Measurements from ENCODE around the gene UBE2O.

UBE2O gene

DNA sequence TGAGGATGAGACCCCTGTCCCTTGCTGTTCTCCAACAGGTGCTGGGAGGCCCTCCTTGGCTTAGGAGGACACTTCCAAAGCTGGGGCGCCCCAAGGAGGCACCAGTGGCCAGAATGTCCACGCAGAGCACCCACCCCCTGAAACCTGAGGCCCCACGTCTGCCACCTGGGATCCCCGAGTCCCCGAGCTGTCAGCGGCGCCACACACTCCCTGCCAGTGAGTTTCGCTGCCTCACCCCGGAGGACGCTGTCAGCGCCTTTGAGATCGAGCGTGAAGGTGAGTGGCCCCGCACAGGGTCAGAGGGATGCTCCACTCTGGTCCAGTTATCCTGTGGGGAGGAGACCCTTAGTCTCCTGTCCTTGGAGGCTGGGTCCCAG lies 15.7 kb upstream of the UBE2O start:
- no peak for DNase-seq (ENCODE audit: extremely low read depth in 1 of 2, low read depth in 1 of 2)

DNA sequence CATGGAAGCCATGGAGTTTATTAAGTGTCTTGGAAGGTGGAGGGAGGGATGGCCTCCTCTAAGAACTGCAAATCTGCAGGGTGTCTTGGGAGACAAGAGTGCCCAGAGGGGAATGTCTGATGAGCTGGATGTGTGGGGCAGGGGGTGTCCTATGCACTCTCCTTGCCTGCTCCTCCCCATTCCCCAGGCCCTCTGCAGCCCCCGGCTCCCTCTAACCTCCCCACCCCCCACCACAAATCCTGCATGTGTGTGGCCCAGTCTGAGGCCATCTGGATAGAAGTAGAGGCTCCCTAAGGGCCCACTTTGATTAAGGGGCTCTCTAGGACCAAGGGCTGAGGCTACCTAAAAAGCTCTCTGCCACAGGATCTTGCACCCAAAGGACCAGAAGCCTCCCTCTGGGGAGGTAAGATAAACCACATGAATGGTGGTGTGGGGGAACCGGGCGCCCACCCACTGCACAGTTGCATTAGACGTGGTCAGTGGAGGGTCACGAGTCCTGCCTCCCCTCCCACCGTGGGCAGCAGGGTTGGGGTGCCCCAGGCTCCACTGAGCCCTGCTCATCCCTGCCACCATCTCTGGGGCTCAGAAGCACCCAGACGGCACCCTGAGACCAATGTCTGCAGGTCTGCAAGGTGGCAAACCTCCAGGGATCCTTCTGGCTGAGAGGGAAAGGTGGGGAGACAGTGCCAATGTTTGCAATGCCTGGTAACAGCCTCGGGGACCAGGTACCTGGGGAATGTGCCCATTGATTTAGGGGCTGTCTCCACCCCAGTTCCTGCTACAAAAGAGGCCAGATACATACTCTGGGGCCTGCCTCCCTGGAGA lies 15.1 kb upstream of the UBE2O start:
- no peak for DNase-seq (ENCODE audit: extremely low read depth in 1 of 2, low read depth in 1 of 2)

DNA sequence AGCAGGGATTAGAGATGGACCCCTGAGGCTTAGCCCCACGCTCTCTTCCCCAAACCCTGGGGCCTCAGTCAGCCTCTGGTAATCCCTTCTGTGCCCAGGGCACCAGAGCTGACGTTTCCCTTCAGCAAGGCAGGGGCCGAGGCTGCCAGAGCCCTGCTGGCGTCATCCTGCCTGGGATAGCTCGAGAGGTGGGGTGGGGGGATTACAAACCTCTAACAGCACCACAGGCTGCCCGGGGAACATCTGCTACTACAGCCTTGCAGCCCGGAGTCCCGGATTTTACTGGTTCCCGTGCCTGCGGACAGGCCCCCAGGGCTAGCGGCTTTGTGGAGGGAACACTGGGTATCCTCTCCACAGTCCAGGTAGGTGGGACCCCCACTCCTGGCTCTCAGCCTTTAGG lies 14.4 kb upstream of the UBE2O start, which contains the start of gene AANAT:
Gene AANAT, plus strand, starts transcription at position 238 of the 400 bp plus-strand sequence. CDS start 1,144 bp downstream, outside the sequence.
- no peak for DNase-seq (ENCODE audit: extremely low read depth in 1 of 2, low read depth in 1 of 2)

DNA sequence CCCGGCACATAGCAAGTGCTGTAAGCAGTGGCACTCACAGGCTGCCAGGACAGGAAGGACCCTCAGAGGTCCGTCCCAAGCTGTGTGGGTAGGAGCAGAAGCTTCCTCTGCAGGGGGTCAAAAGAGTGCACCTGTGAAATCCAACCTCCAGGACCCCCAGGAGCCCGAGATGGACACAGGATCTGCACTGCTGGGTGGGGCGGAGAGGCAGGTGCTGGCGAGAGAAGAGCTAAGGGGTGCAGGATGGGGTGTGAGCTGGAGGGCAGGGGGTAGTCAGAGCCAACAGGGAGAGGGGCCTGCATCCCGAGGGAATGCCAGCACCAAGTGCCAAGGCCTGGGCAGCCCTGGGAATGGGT lies 13.8 kb upstream of the UBE2O start:
- DNase-seq (ENCODE audit: extremely low read depth in 1 of 2, low read depth in 1 of 2) = no peak

DNA sequence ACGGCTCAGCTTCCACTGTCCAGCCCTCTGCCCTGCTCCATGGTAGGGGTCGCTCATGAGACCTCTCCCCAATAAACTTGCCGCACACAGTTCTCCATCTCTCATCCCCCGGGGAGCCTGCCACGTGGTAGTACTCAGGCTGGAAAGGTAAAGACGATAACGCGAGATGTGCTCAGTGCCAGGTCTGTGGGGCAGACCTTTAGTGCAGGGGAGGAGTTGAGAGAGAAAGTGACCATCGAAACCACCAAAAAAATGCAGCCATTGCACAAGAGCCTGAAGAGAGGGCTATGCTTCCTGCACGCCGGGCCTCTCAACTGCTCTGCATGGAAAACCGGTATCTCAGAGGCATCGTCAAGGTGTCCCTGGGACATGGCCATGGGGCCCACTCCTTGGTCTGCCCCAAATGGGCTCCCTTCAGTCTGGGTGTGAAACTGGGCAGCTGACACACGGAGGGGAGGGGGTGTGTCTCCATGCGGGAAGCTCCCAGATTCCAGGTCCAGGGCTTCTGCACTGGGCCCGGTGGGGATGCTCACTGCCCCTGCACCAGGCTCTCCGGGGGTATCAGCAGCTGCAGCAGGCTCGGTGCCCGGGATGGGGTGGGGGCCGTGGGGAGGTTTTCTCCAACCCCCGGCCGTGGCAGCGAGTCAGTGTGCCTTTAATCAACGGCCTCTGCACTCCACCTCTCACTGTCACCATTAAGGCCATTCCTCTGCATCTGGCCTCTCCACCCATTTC lies 9.8 kb upstream of the UBE2O start:
- DNase-seq (ENCODE audit: extremely low read depth in 1 of 2, low read depth in 1 of 2) = no peak

DNA sequence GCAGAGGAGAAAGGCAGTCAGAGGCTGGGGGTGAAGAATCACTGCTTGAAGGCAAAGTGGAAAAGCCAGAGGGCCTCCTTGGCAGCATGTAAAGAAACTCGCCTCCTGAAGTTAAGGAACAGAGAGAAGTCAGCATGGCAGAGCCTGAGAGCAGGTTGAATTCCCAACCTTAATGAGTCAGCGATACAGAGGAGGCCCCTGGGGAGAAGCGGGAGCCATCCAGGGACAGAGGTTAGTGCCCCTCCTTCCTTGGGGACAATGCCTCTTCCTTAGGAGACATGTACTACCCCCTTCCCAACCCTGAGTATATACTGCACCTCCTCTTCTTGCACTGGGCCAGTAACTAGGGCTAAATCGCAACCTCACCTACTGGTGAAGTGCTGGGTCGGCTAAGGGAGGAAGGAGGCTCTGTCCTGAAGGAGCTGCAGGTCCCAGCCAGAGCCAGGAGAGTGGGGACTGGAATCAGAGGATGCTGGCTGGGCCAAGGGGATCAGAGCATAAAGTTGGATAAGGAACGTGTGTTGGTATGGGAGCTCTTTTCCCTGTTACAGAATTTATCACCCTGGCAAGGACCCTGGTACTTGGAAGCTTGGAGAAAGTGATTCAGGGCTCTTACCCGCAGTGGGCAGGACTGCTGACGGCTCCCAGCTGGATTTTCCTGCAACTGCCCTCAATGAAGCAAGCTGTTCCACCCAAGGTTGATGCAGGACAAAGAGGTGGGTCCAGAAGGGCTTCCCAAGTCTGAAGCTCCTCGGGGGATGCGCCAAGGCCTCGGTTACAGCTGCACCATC lies 9.0 kb upstream of the UBE2O start:
- no peak for DNase-seq (ENCODE audit: extremely low read depth in 1 of 2, low read depth in 1 of 2)

DNA sequence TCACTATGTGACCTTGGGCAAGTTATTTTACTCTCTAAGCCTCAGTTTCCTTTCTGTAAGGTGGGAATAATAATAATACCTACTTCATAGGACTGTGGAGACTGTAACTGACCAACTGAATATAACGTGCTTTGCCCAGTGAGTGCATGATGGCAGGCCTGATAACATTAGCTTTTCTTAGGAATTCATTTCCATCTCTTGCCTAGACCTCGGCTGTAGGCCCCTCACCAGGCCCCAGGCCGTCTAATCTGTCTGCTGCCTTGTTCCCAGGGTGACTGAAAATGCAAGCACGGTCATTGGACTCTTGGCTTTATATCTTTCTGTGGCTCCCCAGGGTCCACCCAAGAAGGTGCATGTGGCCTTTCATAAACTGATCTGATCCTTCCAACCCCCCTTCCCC lies 6.7 kb upstream of the UBE2O start:
- no peak for DNase-seq (ENCODE audit: extremely low read depth in 1 of 2, low read depth in 1 of 2)

DNA sequence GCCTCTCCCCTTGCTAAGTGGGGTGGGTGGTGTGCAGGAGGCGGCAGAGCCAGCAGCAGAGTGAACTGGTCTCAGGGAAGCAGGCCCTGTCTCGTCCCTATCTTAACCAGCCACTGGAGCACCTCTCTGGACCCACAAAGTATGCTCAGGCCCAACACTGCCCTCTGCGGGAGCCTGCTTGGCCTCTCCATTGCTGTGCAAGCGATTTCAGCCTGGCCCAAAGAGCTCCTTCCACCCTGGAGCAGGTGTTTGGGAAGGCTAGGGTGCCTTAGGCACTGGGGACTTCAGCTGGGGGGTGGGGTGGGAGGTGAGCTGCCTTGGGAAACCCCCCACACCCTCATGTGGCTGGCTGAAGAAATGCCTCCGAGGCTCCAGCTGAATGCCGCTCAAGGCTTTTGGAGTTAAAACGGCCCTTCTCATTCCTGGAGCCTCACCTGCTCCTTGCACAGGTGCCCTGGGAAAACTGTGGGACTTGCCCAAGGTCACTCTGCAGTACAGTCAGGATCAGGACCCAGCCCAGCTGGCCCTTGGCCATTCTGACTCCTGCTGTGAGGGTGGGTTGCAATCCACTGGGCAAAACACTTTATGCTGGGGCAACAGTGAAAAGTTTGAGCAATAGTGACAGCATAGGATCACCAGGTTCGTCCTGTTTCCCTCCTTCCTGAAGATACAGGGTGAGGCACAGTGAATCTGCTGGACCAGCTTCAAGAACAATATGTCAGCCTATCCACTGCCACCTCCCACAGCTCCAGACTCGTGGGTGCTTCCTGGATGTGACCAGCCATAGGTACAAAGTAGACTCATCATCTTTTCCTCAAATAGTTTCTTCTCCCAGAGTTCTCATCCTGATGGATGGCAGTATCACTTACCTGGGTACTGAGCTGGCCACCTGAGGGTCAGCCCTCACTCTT lies 5.9 kb upstream of the UBE2O start:
- DNase-seq (ENCODE audit: extremely low read depth in 1 of 2, low read depth in 1 of 2) = no peak

DNA sequence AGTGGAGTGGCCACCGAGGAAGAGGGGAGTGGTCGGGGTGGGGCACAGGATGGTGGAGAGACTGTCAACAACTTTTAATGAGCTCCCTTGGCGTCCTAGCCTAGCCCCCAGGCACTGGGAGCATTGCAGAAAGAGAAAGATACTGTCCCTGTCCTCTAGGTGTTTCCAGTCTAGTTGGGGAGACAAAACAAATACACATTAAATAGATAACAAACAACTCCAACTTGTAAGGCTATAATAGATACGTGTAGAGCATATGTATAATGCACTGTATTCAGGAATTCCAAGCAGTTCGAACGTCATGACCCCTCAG lies 435 bp upstream of the UBE2O start:
- DNase-seq (ENCODE audit: extremely low read depth in 1 of 2, low read depth in 1 of 2) = no peak

DNA sequence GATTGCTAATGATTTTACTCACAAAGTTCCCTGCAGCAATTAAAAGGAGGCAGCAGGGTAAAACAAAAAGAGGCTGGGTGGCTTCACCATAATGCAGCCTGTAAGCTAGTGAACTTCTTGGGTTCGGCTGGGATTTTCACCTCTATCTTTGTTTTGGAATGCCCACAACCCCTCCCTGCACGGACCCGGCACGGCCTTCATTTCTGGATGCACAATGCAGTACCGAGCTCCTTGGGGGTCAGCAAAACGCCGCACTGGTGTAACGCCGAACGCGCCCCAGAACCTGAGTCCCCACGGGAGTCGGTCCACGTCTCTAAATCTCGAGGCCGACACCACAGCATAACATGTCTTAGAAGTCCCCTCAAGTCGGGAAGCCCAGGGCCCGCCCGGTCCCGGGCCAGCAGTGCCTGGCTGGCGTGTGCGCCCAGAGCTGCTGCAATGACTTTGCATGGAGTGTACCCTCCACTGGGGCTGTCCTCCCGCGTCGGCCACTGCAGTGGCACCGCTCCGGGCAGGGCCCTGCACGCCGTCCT lies 759 bp downstream of the UBE2O start:
- no peak for DNase-seq (ENCODE audit: extremely low read depth in 1 of 2, low read depth in 1 of 2)

DNA sequence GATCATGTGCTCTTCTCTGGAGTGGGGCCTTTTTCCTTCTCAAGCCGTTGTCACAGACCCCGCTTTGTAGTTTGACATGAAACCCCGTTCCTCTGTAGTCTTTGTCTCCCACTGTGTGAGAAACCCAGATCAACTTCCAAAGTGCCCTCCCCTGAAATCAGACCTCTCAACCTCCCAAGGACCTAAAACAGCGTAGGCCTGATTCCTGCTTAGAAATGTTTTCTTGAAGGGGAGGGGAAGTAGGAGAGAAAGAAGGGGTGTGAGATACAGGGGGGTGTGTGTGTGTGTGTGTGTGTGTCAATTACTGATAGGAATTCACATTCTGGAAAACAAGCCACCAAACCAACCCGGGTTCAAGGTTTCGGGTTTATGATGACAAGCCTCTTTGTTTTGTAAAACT lies 1.4 kb downstream of the UBE2O start:
- DNase-seq (ENCODE audit: extremely low read depth in 1 of 2, low read depth in 1 of 2) = no peak

DNA sequence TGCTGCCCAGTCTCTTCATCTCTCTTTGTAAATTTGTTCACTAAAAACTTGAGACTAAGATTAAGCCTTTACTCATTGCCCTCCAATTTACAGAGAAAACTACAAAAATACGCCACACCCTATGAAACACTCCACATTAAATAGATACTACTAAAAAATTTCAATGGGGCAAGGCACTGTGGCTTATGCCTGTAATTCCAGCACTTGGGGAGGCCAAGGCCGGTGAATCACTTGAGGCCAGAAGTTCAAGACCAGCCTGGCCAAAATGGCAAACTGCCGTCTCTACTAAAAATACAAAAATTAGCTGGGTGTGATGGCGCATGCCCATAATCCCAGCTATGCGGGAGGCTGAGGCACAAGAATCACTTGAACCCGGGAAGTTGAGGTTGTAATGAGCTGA lies 3.8 kb downstream of the UBE2O start:
- DNase-seq (ENCODE audit: extremely low read depth in 1 of 2, low read depth in 1 of 2) = no peak

DNA sequence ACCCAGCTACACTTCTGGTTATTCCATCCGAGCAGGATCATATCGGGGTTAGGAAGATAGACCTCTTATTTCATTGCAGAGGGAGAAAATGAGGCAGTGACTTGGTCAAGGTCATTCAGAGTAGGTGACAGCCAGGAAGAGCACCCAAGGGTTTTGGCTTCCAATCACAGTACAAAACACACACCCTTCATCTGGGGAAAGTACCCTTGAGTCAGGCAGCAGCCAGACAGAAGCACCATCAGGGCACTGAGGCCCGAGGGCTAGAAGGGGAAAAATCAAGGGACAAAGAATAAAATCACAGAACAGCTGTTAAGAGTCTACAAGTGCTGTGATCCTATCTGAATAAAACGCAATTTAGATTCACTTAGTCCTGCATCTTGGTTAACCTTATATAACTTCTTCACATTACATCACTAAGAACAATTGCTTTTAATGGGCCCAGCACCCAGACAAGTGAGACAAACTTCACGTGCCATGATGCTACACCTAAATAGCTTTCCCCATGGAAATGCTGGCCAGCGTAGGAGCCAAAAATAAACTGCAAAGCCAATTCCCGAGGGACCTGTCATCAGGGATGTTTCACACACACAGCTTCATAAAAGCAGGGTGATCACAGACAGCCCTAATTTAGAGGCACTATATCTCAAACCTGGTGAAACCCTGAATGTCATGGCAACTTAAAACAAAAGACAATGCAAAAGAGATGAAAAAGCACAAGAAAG lies 4.9 kb downstream of the UBE2O start:
- DNase-seq (ENCODE audit: extremely low read depth in 1 of 2, low read depth in 1 of 2) = no peak

DNA sequence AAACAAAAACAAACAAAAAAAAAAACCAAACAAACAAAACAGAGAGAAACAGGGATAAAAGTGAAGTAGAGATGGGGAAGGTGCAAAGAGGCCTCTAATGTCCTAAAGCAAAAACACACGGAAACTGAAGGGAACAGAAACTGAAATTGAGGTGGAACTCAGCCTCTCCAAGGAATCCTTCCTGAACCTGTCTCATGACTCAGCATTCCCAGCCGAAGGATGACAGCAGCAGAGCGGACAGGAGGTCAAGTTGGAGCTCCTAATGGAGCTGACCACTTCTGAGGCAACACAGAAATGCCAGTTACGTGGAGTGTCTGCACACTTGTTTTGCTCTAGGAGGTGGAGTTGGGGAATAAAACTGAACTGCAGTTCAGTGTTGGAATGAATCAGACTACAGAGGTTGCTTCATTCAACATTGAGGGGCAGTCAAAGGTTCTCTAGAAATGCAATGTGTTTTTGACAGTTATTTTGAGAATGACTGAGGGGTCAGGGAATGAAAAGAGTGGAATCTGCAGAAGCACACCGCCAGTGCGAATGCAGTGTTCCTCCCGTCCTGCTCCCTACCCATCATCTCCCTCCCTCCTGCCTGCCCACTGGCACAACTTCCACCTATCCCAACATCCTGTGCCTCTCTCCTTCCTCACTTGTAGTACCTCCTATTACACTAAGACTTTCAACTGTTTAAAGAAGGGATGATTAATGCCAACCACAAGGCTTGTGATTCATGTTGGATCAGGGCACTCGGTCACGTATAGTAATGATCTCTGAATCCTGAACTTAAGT lies 6.3 kb downstream of the UBE2O start:
- no peak for DNase-seq (ENCODE audit: extremely low read depth in 1 of 2, low read depth in 1 of 2)

DNA sequence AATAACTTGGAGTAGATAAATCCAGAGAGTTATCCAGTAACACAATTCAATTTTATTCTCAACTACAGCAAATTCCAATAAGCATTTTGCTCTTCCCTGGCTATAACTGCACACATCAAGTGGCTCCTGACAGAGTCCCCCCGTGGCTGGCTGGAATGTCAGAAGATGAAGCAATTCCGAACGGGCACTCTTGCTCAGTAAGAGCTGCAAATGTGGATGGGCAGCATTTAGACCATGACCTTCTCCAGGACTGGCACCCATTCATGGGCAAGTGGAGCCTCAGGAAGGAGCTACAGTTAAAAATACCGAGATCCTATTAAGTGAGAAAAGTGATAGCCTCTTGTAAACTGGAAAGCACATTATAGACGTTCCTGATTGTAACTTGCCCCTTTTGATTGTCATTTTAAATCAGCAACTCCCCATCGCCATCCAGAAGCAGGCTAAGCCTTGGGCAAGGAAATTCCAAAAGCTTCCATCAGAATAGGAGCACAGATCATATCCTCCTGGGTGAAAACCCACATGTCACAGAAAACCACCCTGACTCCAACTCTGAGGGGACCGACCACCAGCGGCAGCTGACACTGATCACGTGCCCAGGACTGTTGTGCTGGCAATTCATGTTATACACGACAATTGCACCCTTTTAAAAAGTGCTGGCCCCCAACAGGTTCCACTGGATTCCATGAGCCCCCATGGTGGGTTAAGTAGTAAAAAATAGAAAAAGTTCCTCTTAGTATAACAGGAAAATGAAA lies 7.1 kb downstream of the UBE2O start:
- no peak for DNase-seq (ENCODE audit: extremely low read depth in 1 of 2, low read depth in 1 of 2)

DNA sequence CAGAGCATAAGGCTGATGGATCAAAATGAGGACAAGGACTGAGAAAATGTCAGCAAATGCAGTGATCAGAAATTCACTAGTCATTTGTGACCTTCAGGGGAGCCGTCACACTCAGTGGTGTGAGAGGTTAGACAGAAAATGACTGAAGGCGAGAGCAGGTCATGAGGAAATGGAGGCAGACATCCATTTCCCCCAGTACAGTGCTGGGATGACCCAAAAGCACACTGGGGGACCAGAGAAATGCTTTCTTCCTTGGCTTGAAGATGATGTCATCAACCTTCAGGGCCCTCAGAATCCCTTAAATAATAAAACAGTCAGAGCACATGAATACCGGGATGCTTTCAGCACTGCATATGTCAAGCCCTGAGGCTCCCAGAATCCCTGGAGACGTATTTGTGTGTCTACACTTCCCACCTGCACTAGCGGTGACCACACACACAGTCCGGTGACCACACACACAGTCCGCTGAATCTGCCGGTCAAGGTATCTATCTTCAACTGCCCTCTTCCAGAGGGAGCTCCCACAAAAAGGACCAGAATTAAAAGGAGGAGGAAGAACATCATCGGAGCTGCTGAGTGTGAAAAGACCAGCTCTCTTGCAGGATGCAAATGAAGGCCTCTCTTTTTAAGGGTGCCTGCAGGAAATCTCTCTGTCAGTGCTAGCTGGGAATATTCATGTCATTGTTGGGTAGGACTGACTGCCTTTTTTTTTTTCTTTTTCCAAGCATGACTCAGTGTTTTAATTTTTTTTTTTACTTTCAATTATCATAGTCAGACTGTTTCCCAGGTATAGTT lies 8.2 kb downstream of the UBE2O start:
- DNase-seq (ENCODE audit: extremely low read depth in 1 of 2, low read depth in 1 of 2) = no peak
